ACC112 (cell line): ENCODE results near the gene SPAG16.

Experiments used
- H2AFZ ChIP-seq: fragments of 200-600 bp; sonication (generic); one replicate; pipeline ENCODE4 v1.6.0; 2017; ENCODE audit warnings: antibody characterized with exemption, low read length; ENCODE audit not compliant: unreplicated experiment
- H3K27ac ChIP-seq: fragments of 200-600 bp; sonication (generic); 2 replicates; pipeline ENCODE4 v1.5.1; 2014; ENCODE audit warnings: low read depth, mild to moderate bottlenecking, antibody characterized with exemption, low read length, moderate library complexity
- H3K27me3 ChIP-seq: fragments of 200-600 bp; sonication (generic); 2 replicates; pipeline ENCODE4 v1.6.1; 2014; ENCODE audit warnings: mild to moderate bottlenecking, antibody characterized with exemption, low read length, moderate library complexity, mixed read lengths; ENCODE audit not compliant: insufficient read depth
- H3K36me3 ChIP-seq: fragments of 200-600 bp; sonication (generic); 2 replicates; pipeline ENCODE4 v1.6.1; 2016; ENCODE audit warnings: mild to moderate bottlenecking, antibody characterized with exemption, low read length, moderate library complexity, mixed read lengths; ENCODE audit not compliant: insufficient read depth
- H3K4me1 ChIP-seq: fragments of 200-600 bp; sonication (generic); one replicate; pipeline ENCODE4 v1.6.1; 2016; ENCODE audit warnings: low read length, mixed read lengths; ENCODE audit not compliant: insufficient read depth, unreplicated experiment, control insufficient read depth
- H3K4me3 ChIP-seq: fragments of 200-600 bp; sonication (generic); 2 replicates; pipeline ENCODE4 v1.5.1; 2014; ENCODE audit warnings: mild to moderate bottlenecking, low read depth, low read length
- H3K79me2 ChIP-seq: fragments of 200-600 bp; sonication (generic); one replicate; pipeline ENCODE4 v1.6.0; 2016; ENCODE audit warnings: low read length; ENCODE audit not compliant: control insufficient read depth, unreplicated experiment, insufficient read depth

SPAG16 gene

DNA sequence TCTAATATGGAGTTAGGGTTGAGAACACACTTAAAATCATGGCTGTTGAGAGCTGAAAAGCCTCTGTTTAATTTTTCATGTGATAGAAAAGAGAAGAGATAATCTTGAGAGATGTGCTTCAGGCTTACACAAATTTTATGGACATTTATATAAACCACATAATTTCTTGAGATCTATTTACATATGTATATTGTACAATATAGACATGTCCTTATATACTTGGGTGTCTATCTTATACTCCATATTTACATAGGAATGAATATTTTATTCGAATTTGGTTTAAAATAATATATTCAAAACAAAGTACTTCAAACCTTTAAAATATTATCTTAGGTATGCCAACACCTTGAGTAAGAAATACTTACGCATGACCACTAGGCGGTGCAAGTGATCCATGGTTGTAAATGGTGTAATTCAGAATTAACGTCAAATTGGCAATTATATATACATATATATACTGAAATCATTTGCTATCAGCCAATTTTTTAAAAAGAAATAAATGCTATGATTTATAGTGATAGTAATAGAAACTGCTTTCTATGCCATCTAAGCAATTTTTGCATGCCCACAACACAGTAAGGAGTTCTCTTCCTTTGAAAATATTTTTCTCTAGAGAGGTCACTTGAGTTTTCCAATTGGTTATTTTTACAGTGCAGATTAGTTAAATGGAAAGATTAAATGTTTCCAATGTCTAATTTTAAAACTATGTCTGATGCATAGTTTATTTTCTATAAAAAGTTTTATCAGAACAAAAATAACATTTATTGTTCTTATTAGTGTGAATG lies 37.6 kb upstream of the SPAG16 start:
- H3K4me3 ChIP-seq = no peak overlapping the region
- H3K79me2 ChIP-seq = no peaks in the 10 kb centered on the region
- no peak overlapping the region for H2AFZ ChIP-seq
- no peaks in the 10 kb centered on the region for H3K36me3 ChIP-seq
- H3K4me1 ChIP-seq = peaks cover 14% of the 10 kb centered on the region
- peak overlapping the region; percentile 16; the same call in 1 of the 2 replicates for H3K27ac ChIP-seq
- H3K27me3 ChIP-seq = no peaks in the 10 kb centered on the region

DNA sequence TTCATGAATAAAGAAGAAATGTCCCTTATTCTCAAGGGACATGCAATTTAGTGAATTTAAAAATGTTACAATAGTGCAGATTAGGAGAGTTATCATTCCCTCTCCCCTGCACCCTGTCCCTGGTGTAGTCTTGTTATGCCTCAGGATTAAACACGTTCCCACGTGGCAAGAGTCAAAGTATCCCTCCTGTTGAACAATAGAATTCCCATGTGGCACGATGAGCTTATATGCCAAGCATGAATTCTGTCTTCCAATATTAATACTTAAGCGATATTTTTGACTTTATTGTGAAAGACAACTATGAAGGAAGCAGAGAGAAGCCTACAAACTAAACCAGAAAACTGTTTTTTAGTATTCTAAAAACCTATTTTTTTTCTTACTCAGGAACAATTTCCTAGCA lies 36.7 kb upstream of the SPAG16 start:
- Histone ChIP-seq H2AFZ (peak overlapping the region; percentile 86), H3K4me3 (no peak overlapping the region), H3K27me3 (no peaks in the 10 kb centered on the region), H3K27ac (peak overlapping the region; percentile 16; the same call in 1 of the 2 replicates), H3K36me3 (no peaks in the 10 kb centered on the region), H3K4me1 (peaks cover 21% of the 10 kb centered on the region), H3K79me2 (no peaks in the 10 kb centered on the region)

DNA sequence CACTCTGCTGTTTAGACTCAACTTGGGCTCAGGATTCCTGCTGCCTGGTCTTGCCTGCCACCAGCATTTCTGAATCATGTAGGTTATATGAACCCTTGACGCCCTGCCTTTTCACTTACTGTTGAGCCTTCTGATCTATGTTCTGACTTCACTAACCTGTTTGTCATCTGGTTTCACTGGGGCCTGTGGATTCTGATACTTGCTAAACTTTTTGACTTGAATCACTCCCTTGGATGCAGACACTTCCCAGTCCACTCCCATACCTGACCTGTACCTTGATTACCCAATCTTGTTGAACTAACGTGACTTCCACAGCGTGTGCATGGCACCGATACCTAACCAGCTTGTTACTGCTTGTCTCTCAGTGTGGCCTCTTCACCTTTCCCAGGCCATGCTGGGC lies 35.6 kb upstream of the SPAG16 start:
- Histone ChIP-seq H3K36me3 (no peaks in the 10 kb centered on the region), H3K4me1 (peaks cover 21% of the 10 kb centered on the region), H2AFZ (no peak overlapping the region), H3K27ac (no peak overlapping the region), H3K79me2 (no peaks in the 10 kb centered on the region), H3K4me3 (no peak overlapping the region), H3K27me3 (no peaks in the 10 kb centered on the region)

DNA sequence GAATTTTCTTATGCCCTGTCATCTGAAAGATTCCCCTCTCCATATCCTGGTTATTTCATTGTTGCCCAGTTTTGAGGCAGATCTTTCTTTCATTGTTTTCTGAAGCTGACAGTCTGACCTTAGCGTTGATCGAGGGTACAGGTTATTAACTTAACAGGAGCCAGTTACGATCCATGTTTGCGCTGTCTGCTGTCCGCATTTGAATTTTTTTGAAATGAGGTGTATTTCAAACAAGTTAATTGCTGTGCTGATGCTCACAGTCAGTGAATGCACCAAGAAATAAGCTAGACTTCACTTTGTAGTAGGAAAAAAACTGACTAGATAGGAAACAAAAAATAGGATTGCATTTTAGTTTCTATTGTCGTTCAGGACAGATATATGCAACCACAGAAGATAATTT lies 34.8 kb upstream of the SPAG16 start:
- H3K4me3 ChIP-seq = no peak overlapping the region
- H3K4me1 ChIP-seq = peaks cover 21% of the 10 kb centered on the region
- H3K79me2 ChIP-seq = no peaks in the 10 kb centered on the region
- H3K27me3 ChIP-seq = no peaks in the 10 kb centered on the region
- no peak overlapping the region for H2AFZ ChIP-seq
- no peak overlapping the region for H3K27ac ChIP-seq
- no peaks in the 10 kb centered on the region for H3K36me3 ChIP-seq

DNA sequence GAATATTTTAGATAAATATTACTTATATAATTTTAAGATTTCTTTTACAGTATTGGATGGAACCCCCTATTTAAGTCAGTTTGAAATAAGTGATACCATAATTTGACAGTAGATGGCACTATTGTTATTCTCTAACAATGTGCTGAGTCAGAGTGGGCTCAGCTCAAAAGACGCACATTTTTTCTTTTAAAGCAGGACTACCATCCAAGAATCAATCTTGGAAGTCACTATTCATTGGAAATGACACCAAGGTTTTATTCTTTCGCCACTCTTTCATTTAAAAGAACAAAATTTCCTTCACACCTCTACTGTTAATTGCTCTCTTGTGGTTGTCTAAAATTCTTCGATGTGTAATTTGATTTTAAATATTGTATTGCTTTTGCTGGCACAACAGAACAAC lies 32.6 kb upstream of the SPAG16 start:
- Histone ChIP-seq H3K27me3 (no peaks in the 10 kb centered on the region), H3K4me3 (peak overlapping the region; percentile 10; the same call in 1 of the 2 replicates), H3K36me3 (no peaks in the 10 kb centered on the region), H2AFZ (peak overlapping the region; percentile 75), H3K79me2 (no peaks in the 10 kb centered on the region), H3K27ac (peak overlapping the region; percentile 9; the same call in 1 of the 2 replicates), H3K4me1 (peaks cover 21% of the 10 kb centered on the region)

DNA sequence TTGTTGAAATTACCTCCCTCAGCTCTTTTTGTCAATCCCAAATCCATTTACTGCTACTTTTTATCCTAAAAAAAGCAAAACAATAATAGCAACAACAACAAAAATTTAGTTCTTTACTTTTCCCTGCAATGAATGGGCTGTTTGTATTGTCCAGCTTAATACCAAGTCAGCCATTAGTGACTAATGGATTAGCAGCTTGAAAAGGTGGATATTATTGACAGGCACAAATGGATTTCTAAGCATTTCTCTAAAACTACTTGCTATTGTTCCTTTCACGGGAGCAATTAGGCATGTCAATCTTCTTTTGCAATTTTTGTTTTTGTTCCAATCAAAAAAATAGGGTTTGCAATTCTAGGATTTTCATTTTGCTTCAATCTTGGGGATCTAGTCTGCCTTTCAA lies 32.1 kb upstream of the SPAG16 start:
- H3K4me3 ChIP-seq = no peak overlapping the region
- no peaks in the 10 kb centered on the region for H3K27me3 ChIP-seq
- H3K36me3 ChIP-seq = no peaks in the 10 kb centered on the region
- H3K79me2 ChIP-seq = no peaks in the 10 kb centered on the region
- peak overlapping the region; percentile 9; the same call in 1 of the 2 replicates for H3K27ac ChIP-seq
- peak overlapping the region; percentile 75 for H2AFZ ChIP-seq
- peaks cover 18% of the 10 kb centered on the region for H3K4me1 ChIP-seq

DNA sequence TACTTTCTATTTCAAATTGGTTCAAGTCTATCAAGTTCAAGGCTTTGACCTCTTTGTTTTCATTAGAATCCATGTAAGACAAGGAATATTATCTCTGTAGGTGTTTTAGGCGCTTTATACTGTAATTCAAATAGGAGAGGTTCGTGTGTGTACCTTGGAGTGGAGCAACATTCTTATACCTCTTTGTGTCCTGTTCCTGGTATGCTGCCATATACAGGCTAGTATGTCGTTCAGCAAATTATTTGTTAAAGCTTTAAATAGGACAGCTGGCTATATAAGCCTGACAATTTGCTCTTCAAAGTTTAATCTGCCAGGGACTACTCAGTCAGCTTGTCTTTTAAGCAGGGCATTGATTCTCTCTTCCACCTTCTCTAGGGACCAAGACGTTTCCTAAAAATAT lies 31.1 kb upstream of the SPAG16 start:
- Histone ChIP-seq H3K4me1 (peaks cover 13% of the 10 kb centered on the region), H3K27ac (no peak overlapping the region), H3K36me3 (no peaks in the 10 kb centered on the region), H3K27me3 (no peaks in the 10 kb centered on the region), H3K79me2 (no peaks in the 10 kb centered on the region), H2AFZ (no peak overlapping the region), H3K4me3 (no peak overlapping the region)

DNA sequence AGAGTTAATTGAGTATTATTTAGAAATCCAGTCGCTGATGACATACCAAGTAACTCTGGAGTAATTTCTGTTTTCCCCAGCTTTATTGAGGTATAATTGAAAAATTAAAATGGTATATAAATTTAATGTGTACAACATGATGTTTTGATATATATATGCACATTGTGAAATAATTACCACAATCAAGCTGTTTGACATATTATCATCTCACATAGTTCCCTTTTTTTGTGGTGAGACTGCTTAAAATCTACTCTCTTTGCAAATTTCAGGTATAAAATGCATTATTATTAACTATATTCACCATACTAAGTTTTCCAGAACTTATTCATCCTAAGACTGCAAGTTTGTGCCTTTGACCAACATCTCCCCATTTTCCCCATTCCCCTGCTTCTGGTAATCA lies 25.0 kb upstream of the SPAG16 start:
- H3K27ac ChIP-seq = no peak overlapping the region
- no peak overlapping the region for H2AFZ ChIP-seq
- no peak overlapping the region for H3K4me3 ChIP-seq
- no peaks in the 10 kb centered on the region for H3K36me3 ChIP-seq
- no peaks in the 10 kb centered on the region for H3K4me1 ChIP-seq
- no peaks in the 10 kb centered on the region for H3K79me2 ChIP-seq
- no peaks in the 10 kb centered on the region for H3K27me3 ChIP-seq

DNA sequence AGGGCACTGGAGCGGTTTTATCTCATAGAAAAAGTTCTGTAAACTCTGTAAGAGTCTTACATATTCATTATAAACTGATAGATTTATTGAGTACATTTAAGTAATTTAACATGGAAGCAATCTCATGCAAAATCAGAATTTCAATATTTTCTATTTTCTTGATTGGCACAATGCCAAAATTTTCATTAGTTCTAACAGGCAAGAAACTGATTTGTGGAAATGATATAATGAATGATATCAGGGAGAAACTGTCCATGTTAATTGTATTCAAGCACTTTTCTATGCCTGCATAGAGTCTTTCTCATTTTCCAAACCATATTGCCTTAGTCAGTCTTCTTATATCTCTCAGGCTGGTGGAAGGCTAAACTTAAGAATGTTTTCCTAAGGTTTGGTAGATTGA lies 23.0 kb upstream of the SPAG16 start:
- Histone ChIP-seq H2AFZ (no peak overlapping the region), H3K27ac (no peak overlapping the region), H3K4me1 (no peaks in the 10 kb centered on the region)

DNA sequence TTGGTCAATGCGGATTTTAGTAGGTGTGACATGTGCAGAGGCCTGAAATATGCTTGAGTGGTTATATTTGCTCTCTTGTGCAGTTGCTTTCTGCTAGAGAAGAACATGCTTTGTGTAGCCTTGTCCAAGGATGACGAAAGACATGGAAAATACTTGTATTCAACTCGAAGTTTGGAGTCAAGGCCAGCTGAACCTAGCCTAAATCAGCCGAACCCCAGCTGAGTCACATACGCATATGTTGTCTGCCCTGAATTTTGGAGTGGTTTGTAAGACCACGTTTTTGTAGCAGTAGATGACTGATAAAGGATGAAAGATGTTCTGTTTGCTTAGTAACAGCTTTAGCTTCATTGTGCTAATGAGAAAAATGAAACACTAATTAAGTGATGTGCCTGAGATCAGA lies 22.5 kb upstream of the SPAG16 start:
- H2AFZ ChIP-seq = no peak overlapping the region
- H3K4me3 ChIP-seq = no peak overlapping the region
- no peak overlapping the region for H3K27ac ChIP-seq
- H3K79me2 ChIP-seq = no peaks in the 10 kb centered on the region
- no peaks in the 10 kb centered on the region for H3K4me1 ChIP-seq
- H3K36me3 ChIP-seq = no peaks in the 10 kb centered on the region
- no peaks in the 10 kb centered on the region for H3K27me3 ChIP-seq

More for the DNA sequence above, 23.0 kb upstream of the SPAG16 start:
- Histone ChIP-seq H3K36me3 (no peaks in the 10 kb centered on the region), H3K27me3 (no peaks in the 10 kb centered on the region), H3K4me3 (no peak overlapping the region), H3K79me2 (no peaks in the 10 kb centered on the region)

DNA sequence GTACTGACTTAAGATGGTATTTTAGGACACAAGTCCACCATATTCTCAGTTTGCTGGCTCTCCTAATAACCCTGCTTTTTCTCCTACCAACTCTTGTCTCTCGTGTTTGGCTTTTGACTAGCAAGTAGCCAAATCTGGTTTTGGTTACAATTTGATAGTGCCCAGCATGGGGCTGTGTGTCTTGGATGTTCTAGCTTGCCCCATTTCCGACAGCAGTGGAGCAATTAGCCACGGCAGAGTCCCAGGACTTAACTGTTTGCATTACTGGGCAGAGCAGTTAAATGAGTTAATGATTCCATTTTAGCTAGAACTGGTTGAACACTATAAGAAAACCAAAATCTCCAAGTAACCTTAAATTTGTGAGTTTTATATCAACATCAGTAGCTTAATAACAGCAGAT lies 18.6 kb upstream of the SPAG16 start:
- Histone ChIP-seq H3K27ac (no peak overlapping the region), H3K4me3 (no peak overlapping the region), H3K79me2 (no peaks in the 10 kb centered on the region), H3K4me1 (no peaks in the 10 kb centered on the region), H3K36me3 (no peaks in the 10 kb centered on the region), H3K27me3 (no peaks in the 10 kb centered on the region), H2AFZ (no peak overlapping the region)
